ENCODE results near the gene KDM3A.

GRCh38 chr2:86411396-86411795 is 29.8 kb upstream of the KDM3A start:
- no peak for TF ChIP-seq BRCA1 (IDR thresholded peaks at IDR 0.05)
- no peak for TF ChIP-seq BRCA1 (CRISPR knock-in tag; IDR thresholded peaks at IDR 0.05)
- no peak for TF ChIP-seq STAT6 (CRISPR knock-in tag; IDR thresholded peaks at IDR 0.05)
- no peak for TF ChIP-seq ZNF239 (CRISPR knock-in tag; IDR thresholded peaks at IDR 0.05)
- TF ChIP-seq YY1 (IDR thresholded peaks at IDR 0.05; ENCODE audit: borderline replicate concordance in 1 of 3, control insufficient read depth in 1 of 3, extremely low read depth in 1 of 3, insufficient read depth in 3 of 3, insufficient read length in 1 of 3, insufficient replicate concordance in 2 of 3, low read depth in 1 of 3, low read length in 2 of 3) = no peak
- TF ChIP-seq GATAD2B (IDR thresholded peaks at IDR 0.05; ENCODE audit: borderline replicate concordance) = no peak
